Ovary (tissue), 9 donors: ENCODE results near the gene DGCR8. TPM values are rescaled to one million over a fixed set of nuclear protein-coding genes. Genes with fewer than 3 reads are reported as not detected.

Source experiments
- DNase-seq, 5 donors: peaks; one replicate each; pipeline ENCODE4 v3.0.0-alpha.2; 2019 to 2020
- H3K27ac ChIP-seq, 2 donors: fragments of 200-600 bp; one replicate each; pipeline versions ENCODE4 v1.5.1 to v1.8.0; 2019 to 2022
- H3K27me3 ChIP-seq: fragments of 200-600 bp; one replicate; pipeline ENCODE4 v1.8.0; 2022
- H3K36me3 ChIP-seq: fragments of 200-600 bp; sonication (generic); one replicate; pipeline ENCODE4 v1.5.1; 2019
- H3K4me1 ChIP-seq: one replicate; pipeline ENCODE4 v1.8.1; 2013; ENCODE audit warnings: mild to moderate bottlenecking, moderate library complexity; ENCODE audit not compliant: insufficient read depth
- H3K4me3 ChIP-seq: fragments of 200-600 bp; sonication (generic); one replicate; pipeline ENCODE4 v1.5.1; 2017
- H3K9me3 ChIP-seq, 2 donors: fragments of 200-600 bp in 1 of 2; sonication (generic) in 1 of 2; one replicate each; pipeline versions ENCODE4 v1.5.1 to v1.8.1; 2013 to 2019; ENCODE audit warnings: mild to moderate bottlenecking in 1 of 2, moderate library complexity in 1 of 2
- EP300 ChIP-seq: sonication (generic); formaldehyde crosslinking; IDR thresholded peaks from one replicate; pipeline ENCODE4 v1.6.1; 2017; ENCODE audit warnings: antibody characterized with exemption
- POLR2A ChIP-seq: fragments of 450-650 bp; IDR thresholded peaks from one replicate; pipeline ENCODE4 v1.6.1; 2017; ENCODE audit warnings: antibody characterized with exemption, mild to moderate bottlenecking, moderate library complexity
- WGBS, 3 donors: extraction: QIAGEN DNeasy Blood & Tissue Kit in 1 of 3; methylation state at CpG; one replicate each; pipeline versions ENCODE4 v1.1.5 to v1.1.7; 2013 to 2017; 5-methylcytosine and 5-hydroxymethylcytosine counted together
- intact Hi-C, 4 donors: fragments of 100-400 bp; cut with DNase I; formaldehyde crosslinking; loops; one replicate each; pipeline versions ENCODE4 v1.11.0 to v1.15.1; 2022 to 2023
- polyA plus RNA-seq, 2 donors: library from polyadenylated mRNA; stranded (reverse); fragments of 200-250 nt in 1 of 2; fragments of 350-450 nt in 1 of 2; fragmentation: Illumina TruSeq in 1 of 2; extraction: RNeasy Lipid Tissue Mini Kit (QIAGEN cat#74804) in 1 of 2; gene quantifications; one replicate each; pipeline ENCODE4 v1.2.3, GENCODE V29; 2013 to 2014
- total RNA-seq, 7 donors: library from RNA; depleted of rRNA in 2 of 7; stranded (reverse); fragments of >200 nt in 2 of 7; fragmentation: NEBNext Ultra II Directional in 3 of 7; extraction: Animal tissue kit (Norgen Biotek cat#: 25700) in 3 of 7; gene quantifications; one replicate each; pipeline versions ENCODE4 v1.1.0 to v1.2.4, GENCODE V29; 2016 to 2023
- TF ChIP-seq, protein P1 (sequence below), 3 donors: fragments of 450-650 bp in 2 of 3; fragments of 200-600 bp in 1 of 3; IDR thresholded peaks; one replicate each; pipeline versions ENCODE4 v1.5.1 to v1.8.0; 2016 to 2022; ENCODE audit warnings: antibody characterized with exemption in 3 of 3, mild to moderate bottlenecking in 1 of 3
- donor health status: DM: no; HTN: no; CAD: no; lungs with moderate emphysema.
- donor health status: DM: no; HTN: no; CAD: no.
- donor health status: Bipolar disorder and iron deficiency.
- donor health status: DM: yes; HTN: yes; CAD: no.
- donor health status: DM: no; HTN: no; CAD: no.
- donor health status: DM: yes; HTN: yes; CAD: no.

Gene DGCR8
- total and polyA plus RNA-seq, 9 donors: 15.9 to 46.5 (median 37.6) TPM

GRCh38 chr22:20080445-20080775 is 369 bp downstream of the DGCR8 start:
- TF ChIP-seq EP300: no peak
- no peak for TF ChIP-seq POLR2A
- TF ChIP-seq, protein P1, sequence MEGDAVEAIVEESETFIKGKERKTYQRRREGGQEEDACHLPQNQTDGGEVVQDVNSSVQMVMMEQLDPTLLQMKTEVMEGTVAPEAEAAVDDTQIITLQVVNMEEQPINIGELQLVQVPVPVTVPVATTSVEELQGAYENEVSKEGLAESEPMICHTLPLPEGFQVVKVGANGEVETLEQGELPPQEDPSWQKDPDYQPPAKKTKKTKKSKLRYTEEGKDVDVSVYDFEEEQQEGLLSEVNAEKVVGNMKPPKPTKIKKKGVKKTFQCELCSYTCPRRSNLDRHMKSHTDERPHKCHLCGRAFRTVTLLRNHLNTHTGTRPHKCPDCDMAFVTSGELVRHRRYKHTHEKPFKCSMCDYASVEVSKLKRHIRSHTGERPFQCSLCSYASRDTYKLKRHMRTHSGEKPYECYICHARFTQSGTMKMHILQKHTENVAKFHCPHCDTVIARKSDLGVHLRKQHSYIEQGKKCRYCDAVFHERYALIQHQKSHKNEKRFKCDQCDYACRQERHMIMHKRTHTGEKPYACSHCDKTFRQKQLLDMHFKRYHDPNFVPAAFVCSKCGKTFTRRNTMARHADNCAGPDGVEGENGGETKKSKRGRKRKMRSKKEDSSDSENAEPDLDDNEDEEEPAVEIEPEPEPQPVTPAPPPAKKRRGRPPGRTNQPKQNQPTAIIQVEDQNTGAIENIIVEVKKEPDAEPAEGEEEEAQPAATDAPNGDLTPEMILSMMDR (IDR thresholded peaks at IDR 0.05): no peak
- intact Hi-C loops: no loop called here
- H3K27me3 ChIP-seq: no peaks in the 10 kb centered on the region
- WGBS, 3 donors: 0 to 1% (median 1%) methylated on average over 22 to 34 of the region's 34 CpGs
- no peaks in the 10 kb centered on the region for H3K9me3 ChIP-seq
- no peaks in the 10 kb centered on the region for H3K36me3 ChIP-seq
- peak overlapping the region; percentile 62 for H3K4me3 ChIP-seq
- peak; percentile 57 to 74 (median 66) for DNase-seq
- peaks cover 22% of the 10 kb centered on the region for H3K4me1 ChIP-seq
- peak overlapping the region; percentile 73 to 83 for H3K27ac ChIP-seq

DNA sequence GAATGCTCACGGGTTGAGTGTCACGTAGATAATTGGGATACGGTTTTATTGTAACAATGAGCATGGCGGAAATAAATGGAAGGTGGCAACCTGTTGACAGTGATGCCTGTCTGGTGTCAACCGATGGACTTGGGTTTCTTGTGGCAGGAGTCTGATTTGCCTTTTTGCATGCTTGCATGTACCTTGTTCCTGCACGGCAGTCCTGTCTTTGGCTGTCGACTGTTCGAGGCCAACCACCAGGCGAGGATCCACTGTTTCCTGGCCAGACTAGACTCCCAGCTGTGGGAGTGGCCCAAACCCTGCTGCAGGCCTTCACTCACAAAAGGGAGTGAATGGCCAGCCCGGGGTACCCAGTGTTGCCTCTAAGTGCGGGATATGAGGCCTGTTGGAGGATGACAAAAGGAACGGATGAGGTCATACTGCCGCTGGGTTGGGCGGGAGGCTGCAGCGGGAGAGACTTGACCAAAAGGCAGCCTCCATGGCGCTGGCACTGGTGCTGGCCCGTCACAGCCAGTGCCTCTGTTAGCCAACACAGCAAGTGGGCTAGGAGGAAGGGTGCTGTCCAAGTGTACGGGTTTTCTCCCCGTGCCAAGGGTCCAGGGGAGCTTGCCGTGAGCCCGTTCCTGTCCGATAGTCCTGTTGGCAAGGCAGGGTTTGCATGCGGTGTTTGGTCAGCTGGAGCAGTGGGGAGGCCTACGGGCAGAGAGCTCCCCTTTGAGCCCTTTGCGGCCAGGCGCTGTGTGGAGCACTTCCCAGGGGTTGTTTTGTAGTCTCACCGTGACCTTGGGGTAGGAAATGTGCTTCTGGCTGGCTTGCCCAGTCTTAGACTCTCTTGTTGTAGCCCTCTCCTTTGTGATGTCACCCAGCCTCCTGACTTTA is 974 bp downstream of the DGCR8 start:
- TF ChIP-seq, protein P1 (IDR thresholded peaks at IDR 0.05): no peak
- no peak for TF ChIP-seq POLR2A
- no peak for TF ChIP-seq EP300
- Histone ChIP-seq H3K9me3 (no peaks in the 10 kb centered on the region), H3K4me1 (peaks cover 22% of the 10 kb centered on the region), H3K36me3 (no peaks in the 10 kb centered on the region), H3K27ac (peak overlapping the region; percentile 73 to 83), H3K27me3 (no peaks in the 10 kb centered on the region), H3K4me3 (peak overlapping the region; percentile 62)
- peak in 2 of 5 donors; percentile 54 to 56 for DNase-seq
- WGBS, 3 donors: 2 to 5% (median 3%) methylated on average over 27 of the region's 27 CpGs
- intact Hi-C loops: no loop called here

- no peaks in the 10 kb centered on the region for H3K9me3 ChIP-seq
- H3K4me1 ChIP-seq: peaks cover 22% of the 10 kb centered on the region
- H3K36me3 ChIP-seq: peaks cover 2% of the 10 kb centered on the region
- no peaks in the 10 kb centered on the region for H3K27me3 ChIP-seq
- 59 to 73% (median 69%) methylated on average over 10 of the region's 10 CpGs for WGBS, 3 donors
- H3K27ac ChIP-seq: no peak overlapping the region
- H3K4me3 ChIP-seq: no peak overlapping the region
- DNase-seq: no peak
- intact Hi-C loops: no loop called here
- TF ChIP-seq EP300 (no peak), POLR2A (no peak)
- TF ChIP-seq, protein P1 (IDR thresholded peaks at IDR 0.05): no peak
Measured at GRCh38 chr22:20083157-20083890, 3.3 kb downstream of the DGCR8 start.

GRCh38 chr22:20083891-20084546 is 4.0 kb downstream of the DGCR8 start:
- intact Hi-C loops: no loop called here

More at GRCh38 chr22:20083891-20084546, 4.0 kb downstream of the DGCR8 start:
- peaks cover 2% of the 10 kb centered on the region for H3K36me3 ChIP-seq
- H3K27ac ChIP-seq: no peak overlapping the region
- DNase-seq: no peak
- H3K9me3 ChIP-seq: no peaks in the 10 kb centered on the region
- whole genome bisulfite sequencing, 3 donors: 64 to 75% (median 71%) methylated on average over 10 of the region's 10 CpGs
- TF ChIP-seq POLR2A (no peak), EP300 (no peak)
- TF ChIP-seq, protein P1 (IDR thresholded peaks at IDR 0.05): no peak
- no peaks in the 10 kb centered on the region for H3K27me3 ChIP-seq
- no peak overlapping the region for H3K4me3 ChIP-seq
- H3K4me1 ChIP-seq: peaks cover 22% of the 10 kb centered on the region
